Breast epithelium (tissue), 4 donors: ENCODE measurements around the gene BNC2. TPM values are rescaled to one million over a fixed set of nuclear protein-coding genes. Genes with fewer than 3 reads are reported as not detected.

Experiments
- DNase-seq, 2 donors: peaks; one replicate each; pipeline ENCODE4 v3.0.0-alpha.2; 2019; ENCODE audit warnings: low spot score in 2 of 2
- H3K27ac ChIP-seq, 2 donors: fragments of 200-600 bp; sonication (generic) in 1 of 2; one replicate each; pipeline ENCODE4 v1.5.1; 2016 to 2019; ENCODE audit warnings: mild to moderate bottlenecking in 1 of 2
- H3K27me3 ChIP-seq, 2 donors: fragments of 200-600 bp; sonication (generic) in 1 of 2; one replicate each; pipeline versions ENCODE4 v1.5.1 to v1.6.0; 2017 to 2019; ENCODE audit warnings: control low read depth in 1 of 2, mild to moderate bottlenecking in 1 of 2
- H3K36me3 ChIP-seq: fragments of 200-600 bp; one replicate; pipeline ENCODE4 v1.5.1; 2019
- H3K4me1 ChIP-seq, 2 donors: fragments of 200-600 bp; sonication (generic); one replicate each; pipeline ENCODE4 v1.5.1; 2016 to 2019; ENCODE audit warnings: control low read depth in 1 of 2
- H3K4me3 ChIP-seq, 3 donors: fragments of 200-600 bp; sonication (generic); 1 replicate in 2 of 3; 2 replicates in 1 of 3; pipeline ENCODE4 v1.5.1; 2016 to 2019; ENCODE audit warnings: mild to moderate bottlenecking in 3 of 3, moderate library complexity in 2 of 3
- H3K9me3 ChIP-seq, 2 donors: fragments of 200-600 bp; sonication (generic) in 1 of 2; one replicate each; pipeline ENCODE4 v1.5.1; 2016 to 2019; ENCODE audit warnings: control low read depth in 1 of 2
- POLR2A ChIP-seq: fragments of 450-650 bp; IDR thresholded peaks from one replicate; pipeline ENCODE4 v1.6.1; 2016; ENCODE audit warnings: antibody characterized with exemption, mild to moderate bottlenecking, moderate library complexity
- POLR2AphosphoS5 ChIP-seq, 3 donors: sonication (generic); formaldehyde crosslinking; IDR thresholded peaks; one replicate each; pipeline ENCODE4 v1.6.1; 2017; ENCODE audit warnings: antibody characterized with exemption in 3 of 3
- intact Hi-C: fragments of 100-400 bp; cut with DNase I; formaldehyde crosslinking; loops from one replicate; pipeline ENCODE4 v1.15.1; 2023; ENCODE audit warnings: low total_unique reads
- total RNA-seq, 3 donors: library from RNA; depleted of rRNA; stranded (reverse); fragments of >200 nt; gene quantifications; one replicate each; pipeline ENCODE4 v1.1.0, GENCODE V29; 2016
- TF ChIP-seq, protein P1 (sequence below), 3 donors: fragments of 450-650 bp; IDR thresholded peaks; one replicate each; pipeline ENCODE4 v1.5.1; 2016 to 2017; ENCODE audit warnings: antibody characterized with exemption in 3 of 3, mild to moderate bottlenecking in 3 of 3, moderate library complexity in 3 of 3

The BNC2 gene
- total RNA-seq, 3 donors from 2014 or later: 15.8 to 21.1 (median 17.0) TPM

DNA sequence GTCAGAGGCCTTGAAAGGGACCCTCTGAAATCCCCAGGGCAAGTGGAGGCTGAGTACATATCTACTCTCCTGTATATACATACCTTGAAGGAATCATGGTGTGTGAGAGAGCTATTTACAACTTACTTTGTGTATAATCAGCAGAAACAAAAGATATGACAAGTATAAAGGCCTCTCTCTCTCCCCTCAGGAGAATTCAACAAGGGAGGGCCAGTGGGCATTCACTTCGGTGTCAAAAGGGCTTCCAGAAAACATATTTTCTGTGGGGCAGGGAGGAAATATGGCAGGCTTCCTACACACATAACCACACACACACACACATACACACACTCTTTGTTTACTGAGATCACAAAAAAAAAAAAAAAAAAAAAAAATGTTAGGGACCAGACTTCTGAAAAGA, 181.7 kb downstream of the BNC2 start:
- no peak for DNase-seq
- Histone ChIP-seq H3K27me3 (no peaks in the 10 kb centered on the region), H3K4me1 (no peaks in the 10 kb centered on the region), H3K36me3 (no peaks in the 10 kb centered on the region), H3K4me3 (no peak overlapping the region), H3K9me3 (no peaks in the 10 kb centered on the region), H3K27ac (no peak overlapping the region)
- intact Hi-C loops: no loop called here
- TF ChIP-seq POLR2AphosphoS5 (IDR thresholded peaks at IDR 0.05) (no peak), POLR2A (no peak)
- TF ChIP-seq, protein P1, sequence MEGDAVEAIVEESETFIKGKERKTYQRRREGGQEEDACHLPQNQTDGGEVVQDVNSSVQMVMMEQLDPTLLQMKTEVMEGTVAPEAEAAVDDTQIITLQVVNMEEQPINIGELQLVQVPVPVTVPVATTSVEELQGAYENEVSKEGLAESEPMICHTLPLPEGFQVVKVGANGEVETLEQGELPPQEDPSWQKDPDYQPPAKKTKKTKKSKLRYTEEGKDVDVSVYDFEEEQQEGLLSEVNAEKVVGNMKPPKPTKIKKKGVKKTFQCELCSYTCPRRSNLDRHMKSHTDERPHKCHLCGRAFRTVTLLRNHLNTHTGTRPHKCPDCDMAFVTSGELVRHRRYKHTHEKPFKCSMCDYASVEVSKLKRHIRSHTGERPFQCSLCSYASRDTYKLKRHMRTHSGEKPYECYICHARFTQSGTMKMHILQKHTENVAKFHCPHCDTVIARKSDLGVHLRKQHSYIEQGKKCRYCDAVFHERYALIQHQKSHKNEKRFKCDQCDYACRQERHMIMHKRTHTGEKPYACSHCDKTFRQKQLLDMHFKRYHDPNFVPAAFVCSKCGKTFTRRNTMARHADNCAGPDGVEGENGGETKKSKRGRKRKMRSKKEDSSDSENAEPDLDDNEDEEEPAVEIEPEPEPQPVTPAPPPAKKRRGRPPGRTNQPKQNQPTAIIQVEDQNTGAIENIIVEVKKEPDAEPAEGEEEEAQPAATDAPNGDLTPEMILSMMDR (IDR thresholded peaks at IDR 0.05): no peak

DNA sequence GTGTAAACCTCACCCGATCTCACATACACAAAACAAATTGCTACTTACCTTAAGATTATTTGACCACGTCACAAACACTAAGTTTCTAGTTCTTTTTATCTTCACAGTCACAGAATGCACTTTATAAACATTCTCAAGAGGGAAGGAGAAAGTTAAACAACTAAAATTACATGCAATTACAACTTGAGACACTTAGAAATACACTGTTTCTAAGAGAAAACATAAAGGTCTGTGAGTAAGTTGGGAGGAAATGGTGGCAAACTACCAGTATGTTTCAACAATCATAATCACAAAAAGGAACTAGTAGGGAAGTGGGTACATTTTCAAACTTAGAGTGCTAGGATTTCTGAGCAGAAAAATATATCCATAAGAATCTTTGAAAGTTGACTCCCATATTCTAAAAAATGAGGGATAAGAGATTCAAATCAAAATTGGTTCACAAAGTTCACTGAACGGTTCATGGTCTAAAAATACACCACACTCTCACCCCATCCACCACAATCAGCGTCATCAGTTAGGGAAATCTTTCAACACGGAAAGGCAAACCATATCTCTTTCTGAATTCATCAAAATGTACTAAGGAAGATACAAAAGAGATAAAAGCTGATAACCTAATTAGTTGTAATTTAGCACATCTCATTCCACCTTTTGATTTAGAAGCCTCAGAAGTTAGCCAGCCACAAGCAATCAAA, 182.6 kb downstream of the BNC2 start:
- no peaks in the 10 kb centered on the region for H3K36me3 ChIP-seq
- H3K27ac ChIP-seq: no peak overlapping the region
- H3K4me1 ChIP-seq: no peaks in the 10 kb centered on the region
- no peak overlapping the region for H3K4me3 ChIP-seq
- no peaks in the 10 kb centered on the region for H3K27me3 ChIP-seq
- TF ChIP-seq, protein P1 (IDR thresholded peaks at IDR 0.05): no peak
- no peak for TF ChIP-seq POLR2A
- no peak for TF ChIP-seq POLR2AphosphoS5 (IDR thresholded peaks at IDR 0.05)
- intact Hi-C loops: no loop called here
- DNase-seq: no peak
- no peaks in the 10 kb centered on the region for H3K9me3 ChIP-seq

DNA sequence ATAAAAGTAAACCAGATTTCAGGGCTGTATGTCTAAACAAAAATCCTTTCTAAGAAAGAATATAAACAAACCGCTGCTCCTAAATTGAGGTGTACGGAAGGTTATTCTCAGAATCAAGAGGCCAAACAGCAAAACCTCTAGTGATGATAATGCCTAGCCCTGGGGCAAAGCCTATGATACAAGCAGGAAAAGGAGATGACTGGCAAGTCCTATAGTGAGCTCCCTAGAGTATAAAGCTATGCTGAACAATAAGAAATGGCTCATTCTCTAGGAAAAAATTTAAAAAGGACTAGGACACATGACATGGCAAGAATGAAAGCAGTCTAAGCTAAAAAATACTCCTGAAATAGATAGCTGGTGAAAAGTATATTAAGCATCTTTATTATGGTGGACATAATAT, 187.1 kb downstream of the BNC2 start:
- intact Hi-C loops: no loop called here
- no peak overlapping the region for H3K27ac ChIP-seq
- H3K4me3 ChIP-seq: no peak overlapping the region
- no peaks in the 10 kb centered on the region for H3K9me3 ChIP-seq
- TF ChIP-seq POLR2AphosphoS5 (IDR thresholded peaks at IDR 0.05): no peak
- TF ChIP-seq POLR2A: no peak
- TF ChIP-seq, protein P1 (IDR thresholded peaks at IDR 0.05): no peak
- no peaks in the 10 kb centered on the region for H3K4me1 ChIP-seq
- H3K27me3 ChIP-seq: no peaks in the 10 kb centered on the region
- no peaks in the 10 kb centered on the region for H3K36me3 ChIP-seq
- DNase-seq: no peak

DNA sequence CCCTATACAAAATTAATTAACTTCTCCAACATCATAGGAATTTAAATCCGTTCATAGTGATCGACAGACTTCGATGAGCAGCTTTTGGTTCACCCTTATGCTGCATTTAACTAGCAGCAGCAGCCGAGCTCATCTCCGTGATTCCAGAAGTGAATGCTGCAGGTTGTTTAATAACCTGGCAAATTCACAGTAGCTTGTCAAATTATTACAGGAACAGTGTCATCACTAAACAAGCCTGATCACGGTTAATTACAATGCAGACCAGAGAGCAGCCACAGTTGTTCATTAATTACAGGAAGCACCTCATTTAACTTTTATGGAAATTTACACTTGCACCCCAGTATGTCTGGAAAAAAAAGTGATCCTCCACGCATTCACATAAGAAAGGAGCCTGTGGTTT, 188.2 kb downstream of the BNC2 start:
- Histone ChIP-seq H3K27me3 (no peaks in the 10 kb centered on the region), H3K4me1 (no peaks in the 10 kb centered on the region), H3K27ac (no peak overlapping the region), H3K4me3 (no peak overlapping the region), H3K9me3 (no peaks in the 10 kb centered on the region), H3K36me3 (no peaks in the 10 kb centered on the region)
- no peak for DNase-seq
- no peak for TF ChIP-seq POLR2AphosphoS5 (IDR thresholded peaks at IDR 0.05)
- TF ChIP-seq POLR2A: no peak
- TF ChIP-seq, protein P1 (IDR thresholded peaks at IDR 0.05): no peak
- intact Hi-C loops: no loop called here

DNA sequence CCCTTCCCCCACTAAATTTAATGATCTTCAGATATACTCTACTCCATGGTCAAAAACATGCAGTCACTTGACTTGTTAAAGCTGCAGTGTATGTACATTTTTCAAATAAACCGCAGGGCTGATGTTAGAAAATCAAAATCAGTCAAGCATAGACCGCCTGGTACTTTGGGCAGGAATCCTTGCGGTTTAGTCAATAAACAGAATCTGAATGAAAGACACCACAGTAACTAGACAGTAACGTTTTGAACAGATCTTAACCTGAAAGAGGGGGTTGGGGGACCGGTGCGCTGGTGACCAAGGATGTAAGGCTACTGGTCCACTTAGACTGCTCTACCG, 188.8 kb downstream of the BNC2 start:
- no peak for DNase-seq
- H3K27ac ChIP-seq: peak overlapping the region in 1 of 2 donors; percentile 19
- no peak overlapping the region for H3K4me3 ChIP-seq
- H3K9me3 ChIP-seq: no peaks in the 10 kb centered on the region
- H3K4me1 ChIP-seq: no peaks in the 10 kb centered on the region
- TF ChIP-seq, protein P1 (IDR thresholded peaks at IDR 0.05): no peak
- no peak for TF ChIP-seq POLR2AphosphoS5 (IDR thresholded peaks at IDR 0.05)
- TF ChIP-seq POLR2A: no peak
- no peaks in the 10 kb centered on the region for H3K27me3 ChIP-seq
- intact Hi-C loops: no loop called here
- H3K36me3 ChIP-seq: no peaks in the 10 kb centered on the region
